ENCODE results near the gene ACTN4.
"Not testable (repeated sequence)": the region's sequence is repeated elsewhere in the genome, so short reads cannot be mapped to it uniquely, and the experiment has no call there.

The ACTN4 gene

GRCh38 chr19:38737281-38737865 lies 89.9 kb downstream of the ACTN4 start:
- no peak for DNase-seq (ENCODE audit: low spot score)

GRCh38 chr19:38737921-38738737 lies 90.7 kb downstream of the ACTN4 start:
- no peak for DNase-seq (ENCODE audit: low spot score)

GRCh38 chr19:38739440-38740256 lies 92.2 kb downstream of the ACTN4 start:
- DNase-seq (ENCODE audit: low spot score): no peak

GRCh38 chr19:38740257-38740592 lies 92.8 kb downstream of the ACTN4 start:
- DNase-seq (ENCODE audit: low spot score): no peak

- no peak for DNase-seq (ENCODE audit: low spot score)
These were observed 93.5 kb downstream of the ACTN4 start for GRCh38 chr19:38740932-38741331.

- DNase-seq (ENCODE audit: low spot score): no peak
These were observed 94.2 kb downstream of the ACTN4 start for GRCh38 chr19:38741670-38742069.

- no peak for DNase-seq (ENCODE audit: low spot score)
These were observed 94.8 kb downstream of the ACTN4 start for GRCh38 chr19:38742296-38742695.

GRCh38 chr19:38742906-38743305 lies 95.5 kb downstream of the ACTN4 start:
- DNase-seq (ENCODE audit: low spot score): no peak

- DNase-seq (ENCODE audit: low spot score): no peak
These were observed 96.2 kb downstream of the ACTN4 start for GRCh38 chr19:38743394-38744297.

GRCh38 chr19:38744298-38744681 lies 96.8 kb downstream of the ACTN4 start, which contains the start of gene CAPN12:
TSS of gene CAPN12 (minus strand) at chr19:38744474. CDS start at chr19:38744165, 309 bp downstream.
- no peak for DNase-seq (ENCODE audit: low spot score)

GRCh38 chr19:38744874-38745273 lies 97.4 kb downstream of the ACTN4 start:
- no peak for DNase-seq (ENCODE audit: low spot score)

- no peak for DNase-seq (ENCODE audit: low spot score)
These were observed 97.9 kb downstream of the ACTN4 start for GRCh38 chr19:38745316-38745715.

- DNase-seq (ENCODE audit: low spot score): not testable (repeated sequence)
These were observed 106.3 kb downstream of the ACTN4 start for GRCh38 chr19:38753783-38754182.

GRCh38 chr19:38754196-38754595 lies 106.7 kb downstream of the ACTN4 start:
- DNase-seq (ENCODE audit: low spot score): not testable (repeated sequence)

- DNase-seq (ENCODE audit: low spot score): no peak
These were observed 112.1 kb downstream of the ACTN4 start for GRCh38 chr19:38759590-38760003.

- not testable (repeated sequence) for DNase-seq (ENCODE audit: low spot score)
These were observed 113.5 kb downstream of the ACTN4 start for GRCh38 chr19:38760805-38761517.

- not testable (repeated sequence) for DNase-seq (ENCODE audit: low spot score)
These were observed 114.5 kb downstream of the ACTN4 start for GRCh38 chr19:38761884-38762389.

- no peak for DNase-seq (ENCODE audit: low spot score)
These were observed 116.4 kb downstream of the ACTN4 start for GRCh38 chr19:38763795-38764220.

GRCh38 chr19:38765214-38765613 lies 117.8 kb downstream of the ACTN4 start:
- DNase-seq (ENCODE audit: low spot score): no peak

- DNase-seq (ENCODE audit: low spot score): no peak
These were observed 119.0 kb downstream of the ACTN4 start for GRCh38 chr19:38766276-38767047.

All from CD4-positive, alpha-beta T cell treated with Interleukin-15 for 4 hours (primary cell).